SK-N-SH (cell line): ENCODE measurements around the gene SRSF6. TPM values are rescaled to one million over a fixed set of nuclear protein-coding genes. Genes with fewer than 3 reads are reported as not detected.
"Not testable (repeated sequence)": the region's sequence is repeated elsewhere in the genome, so short reads cannot be mapped to it uniquely, and the experiment has no call there.

Source experiments
- CTCF ChIA-PET: fragments of 300-600, 350-600 bp; formaldehyde crosslinking; extraction: SDS; loops from one replicate; lab custom pipeline; 2021; lab: Yijun Ruan, JAX
- POLR2A ChIA-PET: fragments of 350-600 bp; sonication (Branson Sonifier 250); formaldehyde crosslinking; extraction: SDS; loops from one replicate; lab custom pipeline; 2020; ENCODE audit warnings: antibody characterized with exemption, inconsistent platforms; lab: Yijun Ruan, JAX
- DNase-seq: peaks from one replicate; pipeline ENCODE4 v3.0.0; 2012
- H2AFZ ChIP-seq: fragments of 200-600 bp; sonication (generic); 2 replicates; pipeline ENCODE4 v1.8.1; 2016; ENCODE audit warnings: antibody characterized with exemption, mild to moderate bottlenecking, low read depth
- H3F3A ChIP-seq: fragments of 200-600 bp; sonication (generic); replicated peaks from 2 replicates; pipeline ENCODE3; 2016; ENCODE audit warnings: antibody characterized with exemption, mild to moderate bottlenecking; ENCODE audit not compliant: insufficient read depth
- H3K27ac ChIP-seq, 2 experiments: fragments of 200-500 bp in 1 of 2; fragments of 200-600 bp in 1 of 2; sonication (Bioruptor generic) in 1 of 2; sonication (generic), shearing (Covaris generic) in 1 of 2; 2 replicates each; pipeline versions ENCODE4 v1.5.1 to v1.6.1; 2014 to 2016; ENCODE audit warnings: low read depth in 2 of 2, inconsistent platforms in 1 of 2, low read length in 1 of 2, mild to moderate bottlenecking in 1 of 2, mixed read lengths in 1 of 2
- H3K27me3 ChIP-seq: fragments of 200-600 bp; sonication (generic), shearing (Covaris generic); 2 replicates; pipeline ENCODE4 v1.6.1; 2016; ENCODE audit warnings: mixed run types; ENCODE audit not compliant: insufficient read depth
- H3K36me3 ChIP-seq, 2 experiments: fragments of 200-500 bp in 1 of 2; fragments of 200-600 bp in 1 of 2; sonication (Bioruptor generic) in 1 of 2; sonication (generic) in 1 of 2; replicated peaks in 1 of 2; 2 replicates each; pipeline versions ENCODE3 to v1.5.1; 2014 to 2016; ENCODE audit warnings: low read length in 1 of 2, mild to moderate bottlenecking in 1 of 2; ENCODE audit not compliant: insufficient read depth in 2 of 2, control insufficient read depth in 1 of 2
- H3K4me1 ChIP-seq, 2 experiments: fragments of 200-500 bp in 1 of 2; fragments of 200-600 bp in 1 of 2; sonication (Bioruptor generic) in 1 of 2; sonication (generic), shearing (Covaris generic) in 1 of 2; 2 replicates each; pipeline versions ENCODE4 v1.5.1 to v1.6.1; 2014 to 2016; ENCODE audit warnings: low read depth in 1 of 2, low read length in 1 of 2, mixed run types in 1 of 2; ENCODE audit not compliant: insufficient read depth in 2 of 2, control insufficient read depth in 1 of 2
- H3K4me2 ChIP-seq: fragments of 200-600 bp; sonication (generic), shearing (Covaris generic); 2 replicates; pipeline ENCODE4 v1.6.1; 2017; ENCODE audit warnings: mixed run types
- H3K4me3 ChIP-seq, 2 experiments: fragments of 200-500 bp in 1 of 2; fragments of 200-600 bp in 1 of 2; sonication (Bioruptor generic) in 1 of 2; sonication (generic), shearing (Covaris generic) in 1 of 2; 2 replicates each; pipeline versions ENCODE4 v1.5.1 to v1.8.1; 2014 to 2016; ENCODE audit warnings: low read depth in 2 of 2, inconsistent platforms in 1 of 2, low read length in 1 of 2, mild to moderate bottlenecking in 1 of 2, mixed read lengths in 1 of 2, moderate library complexity in 1 of 2
- H3K79me2 ChIP-seq: fragments of 200-600 bp; sonication (generic); 2 replicates; pipeline ENCODE4 v1.8.1; 2017; ENCODE audit warnings: mild to moderate bottlenecking; ENCODE audit not compliant: insufficient read depth
- H3K9ac ChIP-seq: fragments of 200-600 bp; sonication (generic); 2 replicates; pipeline ENCODE4 v1.6.1; 2017; ENCODE audit warnings: mixed run types
- H3K9me2 ChIP-seq: fragments of 200-600 bp; sonication (generic); 2 replicates; pipeline ENCODE4 v1.6.1; 2017; ENCODE audit warnings: mixed run types
- H3K9me3 ChIP-seq: fragments of 200-600 bp; sonication (generic); 2 replicates; pipeline ENCODE4 v1.6.1; 2017; ENCODE audit warnings: mixed run types, mild to moderate bottlenecking, moderate library complexity
- H4K20me1 ChIP-seq: fragments of 200-600 bp; sonication (generic); 2 replicates; pipeline ENCODE4 v1.6.1; 2017; ENCODE audit warnings: mild to moderate bottlenecking, mixed run types; ENCODE audit not compliant: insufficient read depth
- CHD2 ChIP-seq: fragments of 150-350 bp; IDR thresholded peaks from 2 replicates; pipeline ENCODE4 v1.6.1; 2018; ENCODE audit warnings: low read length; ENCODE audit not compliant: partially characterized antibody
- CTCF ChIP-seq: fragments of 200-600 bp; sonication (generic); IDR thresholded peaks from 2 replicates; pipeline ENCODE4 v1.6.1; 2017; ENCODE audit warnings: antibody characterized with exemption, mild to moderate bottlenecking, moderate library complexity
- EP300 ChIP-seq, 2 experiments: IDR thresholded peaks; 2 replicates each; pipeline versions ENCODE4 v1.4.0 to v1.6.1; 2012; ENCODE audit warnings: borderline replicate concordance in 1 of 2, low read depth in 1 of 2, low read length in 1 of 2
- FOXJ3 ChIP-seq: sonication (generic); formaldehyde crosslinking; IDR thresholded peaks from 2 replicates; pipeline ENCODE4 v1.5.1; 2020; ENCODE audit warnings: mild to moderate bottlenecking, missing genetic modification reagents
- FOXM1 ChIP-seq: IDR thresholded peaks from 2 replicates; pipeline ENCODE4 v1.4.0; 2012; ENCODE audit warnings: low read depth, mild to moderate bottlenecking
- JUND ChIP-seq: IDR thresholded peaks from 2 replicates; pipeline ENCODE4 v1.4.0; 2012
- NFIC ChIP-seq: IDR thresholded peaks from 2 replicates; pipeline ENCODE4 v1.4.0; 2012; ENCODE audit warnings: borderline replicate concordance
- NRF1 ChIP-seq: IDR thresholded peaks from 2 replicates; pipeline ENCODE4 v1.6.1; 2012; ENCODE audit warnings: low read depth, mild to moderate bottlenecking, low read length
- POLR2AphosphoS5 ChIP-seq: IDR thresholded peaks from 2 replicates; pipeline ENCODE4 v1.6.1; 2012; ENCODE audit warnings: low read depth, low read length
- RAD21 ChIP-seq: IDR thresholded peaks from 2 replicates; pipeline ENCODE4 v1.6.1; 2012; ENCODE audit warnings: mild to moderate bottlenecking, low read length
- REST ChIP-seq: IDR thresholded peaks from 2 replicates; pipeline ENCODE4 v1.6.1; 2012; ENCODE audit warnings: mild to moderate bottlenecking, low read depth, low read length, moderate library complexity
- RFX5 ChIP-seq: IDR thresholded peaks from 2 replicates; pipeline ENCODE4 v1.6.1; 2012; ENCODE audit warnings: mild to moderate bottlenecking, improper control_type of control experiment, low read length
- SIN3A ChIP-seq: IDR thresholded peaks from 2 replicates; pipeline ENCODE4 v1.6.1; 2012; ENCODE audit warnings: low read depth, mild to moderate bottlenecking, low read length, moderate library complexity, borderline replicate concordance
- TAF1 ChIP-seq: IDR thresholded peaks from 2 replicates; pipeline ENCODE4 v1.6.1; 2012; ENCODE audit warnings: low read depth, mild to moderate bottlenecking, low read length, moderate library complexity, borderline replicate concordance
- USF2 ChIP-seq: fragments of 150-350 bp; IDR thresholded peaks from 2 replicates; pipeline ENCODE4 v1.6.1; 2017; ENCODE audit warnings: antibody characterized with exemption, low read length, low read depth, borderline replicate concordance
- YY1 ChIP-seq: IDR thresholded peaks from 2 replicates; pipeline ENCODE4 v1.4.0; 2012; ENCODE audit warnings: low read depth, mild to moderate bottlenecking
- ZBTB33 ChIP-seq: IDR thresholded peaks from 2 replicates; pipeline ENCODE4 v1.4.0; 2012; ENCODE audit warnings: low read depth, borderline replicate concordance
- WGBS: methylation state at CpG from one replicate; pipeline ENCODE4 v1.1.6; 2017; ENCODE audit warnings: low lambda C conversion rate; 5-methylcytosine and 5-hydroxymethylcytosine counted together
- polyA plus RNA-seq, 3 experiments: library from polyadenylated mRNA; depleted of rRNA; stranded (reverse); fragments of >200 nt; gene quantifications; 2 replicates each; pipeline ENCODE4 v1.2.3, GENCODE V29; 2012

SRSF6 gene
- polyA plus RNA-seq, 1 of the 3 experiments (the other 2 are of a cell fraction): 92.6 TPM

GRCh38 chr20:43456252-43456651 is 1.4 kb upstream of the SRSF6 start:
- peaks cover 12% of the 10 kb centered on the region for H3F3A ChIP-seq
- peak overlapping the region in 1 of 2 experiments; percentile 98; a peak in 1 of 4 replicates for H3K27ac ChIP-seq
- not testable (repeated sequence) for H3K9me2 ChIP-seq, H3K9me3 ChIP-seq, H3K9ac ChIP-seq, H3K4me3 ChIP-seq, H2AFZ ChIP-seq, DNase-seq, H3K27me3 ChIP-seq
- peaks cover 24% of the 10 kb centered on the region in 2 experiments for H3K36me3 ChIP-seq
- H3K79me2 ChIP-seq: peaks cover 36% of the 10 kb centered on the region
- POLR2A ChIA-PET: interaction anchor here (1.2 to 3.1 kb wide), 4 partner anchors 7 to 51 kb away, joined by 4 to 40 read pairs (median 10); no protein-coding TSS in a partner anchor
- CTCF ChIA-PET: interaction anchor here (1.2 to 1.6 kb wide), 5 partner anchors 7 to 236 kb away, joined by 3 to 5 read pairs (median 4); no protein-coding TSS in a partner anchor
- peak overlapping the region; percentile 97 for H3K4me2 ChIP-seq
- H4K20me1 ChIP-seq: peaks cover 27% of the 10 kb centered on the region
- peaks cover 0 to 13% of the 10 kb centered on the region in 2 experiments; a peak in 2 of 4 replicates for H3K4me1 ChIP-seq
- 88% methylated on average over 8 of the region's 8 CpGs for WGBS

GRCh38 chr20:43456809-43457639 is 672 bp upstream of the SRSF6 start:
- Histone ChIP-seq H3K36me3 (peaks cover 32% of the 10 kb centered on the region in 2 experiments), H3K9me2 (no peaks in the 10 kb centered on the region), H3K9ac (peak overlapping the region; percentile 100), H3K4me3 (peak overlapping the region; percentile 72 to 90), H2AFZ (peak overlapping the region; percentile 77), H3K79me2 (peaks cover 44% of the 10 kb centered on the region), H3K4me2 (peak overlapping the region; percentile 97), H4K20me1 (peaks cover 35% of the 10 kb centered on the region), H3K9me3 (no peaks in the 10 kb centered on the region), H3F3A (peaks cover 18% of the 10 kb centered on the region), H3K4me1 (peaks cover 5 to 13% of the 10 kb centered on the region in 2 experiments; a peak in 3 of 4 replicates), H3K27me3 (no peaks in the 10 kb centered on the region), H3K27ac (peak overlapping the region; percentile 98 to 99)
- CTCF ChIA-PET: interaction anchor here (0.9 to 1.6 kb wide), 6 partner anchors 8 to 235 kb away, joined by 3 to 5 read pairs (median 4); no protein-coding TSS in a partner anchor
- WGBS: 2% methylated on average over 50 of the region's 53 CpGs
- POLR2A ChIA-PET: interaction anchor here (0.6 to 3.1 kb wide), 17 partner anchors 8 to 576 kb away, joined by 3 to 40 read pairs (median 4); no protein-coding TSS in a partner anchor
- DNase-seq: peak; percentile 92
- no peak for TF ChIP-seq FOXJ3
- no peak for TF ChIP-seq RAD21
- TF ChIP-seq ZBTB33: no peak
- TF ChIP-seq FOXM1: no peak
- TF ChIP-seq YY1: no peak
- no peak for TF ChIP-seq JUND
- TF ChIP-seq CTCF: no peak
- no peak for TF ChIP-seq CHD2
- 0 out of 2 replicates have a peak, but pooled peaks have one; percentile 47 for TF ChIP-seq SIN3A
- TF ChIP-seq POLR2AphosphoS5: no peak
- TF ChIP-seq NFIC: no peak
- TF ChIP-seq RFX5: no peak
- TF ChIP-seq TAF1: no peak
- TF ChIP-seq NRF1: no peak
- no peak for TF ChIP-seq EP300 (IDR thresholded peaks at IDR 0.05; ENCODE audit: borderline replicate concordance in 1 of 2, low read depth in 1 of 2, low read length in 1 of 2)
- TF ChIP-seq USF2: no peak
- TF ChIP-seq REST: no peak
